GM23338 (cell line): ENCODE data around the gene FOXP1. TPM values are rescaled to one million over a fixed set of nuclear protein-coding genes. Genes with fewer than 3 reads are reported as not detected.

ENCODE experiments used
- ATAC-seq: fragments of 200-7000 bp; cut with Tn5 transposase; 3 replicates; pipeline ENCODE4 v1.9.1; 2020
- DNase-seq: peaks from one replicate; pipeline ENCODE4 v3.0.0-alpha.2; 2015; ENCODE audit warnings: low spot score
- H2AFZ ChIP-seq: fragments of 200-600 bp; sonication (generic); 2 replicates; pipeline ENCODE4 v1.8.0; 2016; ENCODE audit warnings: antibody characterized with exemption, mild to moderate bottlenecking, moderate library complexity
- H3F3A ChIP-seq: fragments of 200-600 bp; sonication (generic); replicated peaks from 2 replicates; pipeline ENCODE4 v1.8.0; 2017; ENCODE audit warnings: antibody characterized with exemption, mixed run types, low read depth
- H3K27ac ChIP-seq: fragments of 200-600 bp; sonication (generic); 2 replicates; pipeline ENCODE4 v1.6.1; 2016; ENCODE audit warnings: low read depth
- H3K27me3 ChIP-seq: fragments of 200-600 bp; sonication (generic); 2 replicates; pipeline ENCODE4 v1.8.0; 2016; ENCODE audit warnings: mild to moderate bottlenecking, mixed run types, moderate library complexity; ENCODE audit not compliant: insufficient read depth
- H3K36me3 ChIP-seq: fragments of 200-600 bp; sonication (generic); 2 replicates; pipeline ENCODE4 v1.8.0; 2016; ENCODE audit warnings: mild to moderate bottlenecking; ENCODE audit not compliant: insufficient read depth
- H3K4me1 ChIP-seq: fragments of 200-600 bp; sonication (generic); 2 replicates; pipeline ENCODE4 v1.8.0; 2016; ENCODE audit warnings: mild to moderate bottlenecking, moderate library complexity; ENCODE audit not compliant: insufficient read depth
- H3K4me2 ChIP-seq: fragments of 200-600 bp; sonication (generic); 2 replicates; pipeline ENCODE4 v1.7.1; 2017; ENCODE audit warnings: mixed run types
- H3K4me3 ChIP-seq: fragments of 200-600 bp; sonication (generic); 2 replicates; pipeline ENCODE4 v1.6.1; 2016; ENCODE audit warnings: mixed run types
- H3K79me2 ChIP-seq: fragments of 200-600 bp; sonication (generic); replicated peaks from 2 replicates; pipeline ENCODE4 v1.8.0; 2017; ENCODE audit warnings: mild to moderate bottlenecking; ENCODE audit not compliant: insufficient read depth
- H3K9me2 ChIP-seq: fragments of 200-600 bp; sonication (generic); 2 replicates; pipeline ENCODE4 v1.8.0; 2017; ENCODE audit not compliant: insufficient read depth
- H4K20me1 ChIP-seq: fragments of 200-600 bp; sonication (generic); replicated peaks from 2 replicates; pipeline ENCODE4 v1.8.0; 2017; ENCODE audit warnings: mild to moderate bottlenecking; ENCODE audit not compliant: insufficient read depth
- H3K27ac Mint-ChIP-seq: 2 replicates; pipeline ENCODE4 v1.8.0; 2020; ENCODE audit warnings: inconsistent platforms, mild to moderate bottlenecking, moderate library complexity, mixed read lengths
- H3K27me3 Mint-ChIP-seq: 3 replicates; pipeline ENCODE4 v1.8.0; 2022; ENCODE audit warnings: low read depth, mild to moderate bottlenecking, moderate library complexity, mixed read lengths, inconsistent platforms; ENCODE audit not compliant: insufficient read depth, poor library complexity
- H3K36me3 Mint-ChIP-seq: 3 replicates; pipeline ENCODE4 v1.8.0; 2021; ENCODE audit warnings: low read depth, mild to moderate bottlenecking, inconsistent platforms, moderate library complexity, mixed read lengths
- H3K4me1 Mint-ChIP-seq: 3 replicates; pipeline ENCODE4 v1.8.0; 2020; ENCODE audit warnings: mild to moderate bottlenecking, inconsistent platforms, mixed read lengths
- H3K4me3 Mint-ChIP-seq: 3 replicates; pipeline ENCODE4 v1.8.0; 2021; ENCODE audit warnings: moderate library complexity, mild to moderate bottlenecking, inconsistent platforms, mixed read lengths
- H3K9me3 Mint-ChIP-seq: 3 replicates; pipeline ENCODE4 v1.8.0; 2020; ENCODE audit warnings: moderate library complexity, mild to moderate bottlenecking, inconsistent platforms, mixed read lengths
- CREB1 ChIP-seq: fragments of 250-450 bp; sonication (Bioruptor Pico); IDR thresholded peaks from 2 replicates; pipeline ENCODE4 v1.5.0; 2020; ENCODE audit warnings: low read depth, mild to moderate bottlenecking, moderate library complexity
- EZH2phosphoT487 ChIP-seq: fragments of 200-600 bp; sonication (generic); IDR thresholded peaks from one replicate; pipeline ENCODE4 v1.8.1; 2018; ENCODE audit warnings: antibody characterized with exemption; ENCODE audit not compliant: unreplicated experiment
- JUNB ChIP-seq: IDR thresholded peaks from one replicate; pipeline ENCODE4 v1.6.1; 2016; ENCODE audit warnings: antibody characterized with exemption; ENCODE audit not compliant: unreplicated experiment
- NANOG ChIP-seq: IDR thresholded peaks from 2 replicates; pipeline ENCODE4 v1.6.1; 2016; ENCODE audit warnings: antibody characterized with exemption, borderline replicate concordance
- POLR2AphosphoS5 ChIP-seq: IDR thresholded peaks from 2 replicates; pipeline ENCODE4 v1.6.1; 2016; ENCODE audit warnings: antibody characterized with exemption, low read depth
- STAT1 ChIP-seq: IDR thresholded peaks from one replicate; pipeline ENCODE4 v1.6.1; 2016; ENCODE audit warnings: antibody characterized with exemption; ENCODE audit not compliant: unreplicated experiment
- ZNF331 ChIP-seq: fragments of 250-450 bp; sonication (Bioruptor Pico); IDR thresholded peaks from 2 replicates; pipeline ENCODE4 v1.5.0; 2020; ENCODE audit warnings: low read depth, mild to moderate bottlenecking, moderate library complexity
- polyA plus RNA-seq: library from polyadenylated mRNA; unstranded; fragments of >200 nt; fragmentation: Nextera tagmentation; extraction: Ambion mirVana; gene quantifications from 2 replicates; pipeline ENCODE4 v1.2.1, GENCODE V29; 2016
- total RNA-seq: library from RNA; depleted of rRNA; stranded (reverse); fragments of >200 nt; shearing (Covaris generic); gene quantifications from 2 replicates; pipeline ENCODE4 v1.2.3, GENCODE V29; 2014
- TF ChIP-seq, protein P1 (sequence below): IDR thresholded peaks from 2 replicates; pipeline ENCODE4 v1.6.1; 2016; ENCODE audit warnings: antibody characterized with exemption
- TF ChIP-seq, protein P2 (sequence below): fragments of 250-450 bp; sonication (Bioruptor Pico); IDR thresholded peaks from 2 replicates; pipeline ENCODE4 v1.5.0; 2020; ENCODE audit warnings: mild to moderate bottlenecking, moderate library complexity

Gene FOXP1
- total and polyA plus RNA-seq, 2 experiments from 2014 or later = 32.9 to 35.5 TPM

DNA sequence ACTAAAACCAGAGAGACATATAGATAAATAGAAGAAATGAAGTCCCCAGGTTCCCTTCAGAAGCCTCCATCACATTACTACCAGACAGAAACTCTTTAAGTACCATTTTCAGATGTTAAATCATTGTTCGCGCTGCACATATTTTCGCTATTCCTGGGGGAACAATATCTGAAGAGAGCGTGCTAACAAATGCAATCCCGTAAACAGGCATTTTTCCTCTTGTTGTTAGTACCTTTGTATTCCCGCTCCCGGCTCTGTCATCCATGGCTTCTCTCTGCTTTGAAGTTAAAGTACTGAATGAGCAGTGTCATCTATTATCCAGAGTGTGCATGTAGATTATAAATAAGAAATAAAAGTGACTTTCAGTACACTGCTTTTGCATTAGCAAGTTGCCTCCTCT, 412.3 kb downstream of the FOXP1 start:
- Histone ChIP-seq H2AFZ (no peak overlapping the region), H3K4me2 (no peak overlapping the region), H3K79me2 (no peaks in the 10 kb centered on the region), H3K27me3 (no peaks in the 10 kb centered on the region), H3K4me3 (no peak overlapping the region), H3K9me2 (no peaks in the 10 kb centered on the region), H3F3A (no peaks in the 10 kb centered on the region), H4K20me1 (no peaks in the 10 kb centered on the region), H3K4me1 (peaks cover 43% of the 10 kb centered on the region), H3K36me3 (no peaks in the 10 kb centered on the region), H3K27ac (no peak overlapping the region)
- 0 out of 2 replicates have a peak overlapping the region, but pooled peaks have one; percentile 33 for H3K27ac Mint-ChIP-seq
- TF ChIP-seq CREB1 (no peak), JUNB (no peak), NANOG (no peak), STAT1 (no peak), ZNF331 (CRISPR knock-in tag) (no peak), EZH2phosphoT487 (no peak), POLR2AphosphoS5 (no peak)
- TF ChIP-seq, protein P1, sequence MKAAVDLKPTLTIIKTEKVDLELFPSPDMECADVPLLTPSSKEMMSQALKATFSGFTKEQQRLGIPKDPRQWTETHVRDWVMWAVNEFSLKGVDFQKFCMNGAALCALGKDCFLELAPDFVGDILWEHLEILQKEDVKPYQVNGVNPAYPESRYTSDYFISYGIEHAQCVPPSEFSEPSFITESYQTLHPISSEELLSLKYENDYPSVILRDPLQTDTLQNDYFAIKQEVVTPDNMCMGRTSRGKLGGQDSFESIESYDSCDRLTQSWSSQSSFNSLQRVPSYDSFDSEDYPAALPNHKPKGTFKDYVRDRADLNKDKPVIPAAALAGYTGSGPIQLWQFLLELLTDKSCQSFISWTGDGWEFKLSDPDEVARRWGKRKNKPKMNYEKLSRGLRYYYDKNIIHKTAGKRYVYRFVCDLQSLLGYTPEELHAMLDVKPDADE = no peak
- TF ChIP-seq, protein P2, sequence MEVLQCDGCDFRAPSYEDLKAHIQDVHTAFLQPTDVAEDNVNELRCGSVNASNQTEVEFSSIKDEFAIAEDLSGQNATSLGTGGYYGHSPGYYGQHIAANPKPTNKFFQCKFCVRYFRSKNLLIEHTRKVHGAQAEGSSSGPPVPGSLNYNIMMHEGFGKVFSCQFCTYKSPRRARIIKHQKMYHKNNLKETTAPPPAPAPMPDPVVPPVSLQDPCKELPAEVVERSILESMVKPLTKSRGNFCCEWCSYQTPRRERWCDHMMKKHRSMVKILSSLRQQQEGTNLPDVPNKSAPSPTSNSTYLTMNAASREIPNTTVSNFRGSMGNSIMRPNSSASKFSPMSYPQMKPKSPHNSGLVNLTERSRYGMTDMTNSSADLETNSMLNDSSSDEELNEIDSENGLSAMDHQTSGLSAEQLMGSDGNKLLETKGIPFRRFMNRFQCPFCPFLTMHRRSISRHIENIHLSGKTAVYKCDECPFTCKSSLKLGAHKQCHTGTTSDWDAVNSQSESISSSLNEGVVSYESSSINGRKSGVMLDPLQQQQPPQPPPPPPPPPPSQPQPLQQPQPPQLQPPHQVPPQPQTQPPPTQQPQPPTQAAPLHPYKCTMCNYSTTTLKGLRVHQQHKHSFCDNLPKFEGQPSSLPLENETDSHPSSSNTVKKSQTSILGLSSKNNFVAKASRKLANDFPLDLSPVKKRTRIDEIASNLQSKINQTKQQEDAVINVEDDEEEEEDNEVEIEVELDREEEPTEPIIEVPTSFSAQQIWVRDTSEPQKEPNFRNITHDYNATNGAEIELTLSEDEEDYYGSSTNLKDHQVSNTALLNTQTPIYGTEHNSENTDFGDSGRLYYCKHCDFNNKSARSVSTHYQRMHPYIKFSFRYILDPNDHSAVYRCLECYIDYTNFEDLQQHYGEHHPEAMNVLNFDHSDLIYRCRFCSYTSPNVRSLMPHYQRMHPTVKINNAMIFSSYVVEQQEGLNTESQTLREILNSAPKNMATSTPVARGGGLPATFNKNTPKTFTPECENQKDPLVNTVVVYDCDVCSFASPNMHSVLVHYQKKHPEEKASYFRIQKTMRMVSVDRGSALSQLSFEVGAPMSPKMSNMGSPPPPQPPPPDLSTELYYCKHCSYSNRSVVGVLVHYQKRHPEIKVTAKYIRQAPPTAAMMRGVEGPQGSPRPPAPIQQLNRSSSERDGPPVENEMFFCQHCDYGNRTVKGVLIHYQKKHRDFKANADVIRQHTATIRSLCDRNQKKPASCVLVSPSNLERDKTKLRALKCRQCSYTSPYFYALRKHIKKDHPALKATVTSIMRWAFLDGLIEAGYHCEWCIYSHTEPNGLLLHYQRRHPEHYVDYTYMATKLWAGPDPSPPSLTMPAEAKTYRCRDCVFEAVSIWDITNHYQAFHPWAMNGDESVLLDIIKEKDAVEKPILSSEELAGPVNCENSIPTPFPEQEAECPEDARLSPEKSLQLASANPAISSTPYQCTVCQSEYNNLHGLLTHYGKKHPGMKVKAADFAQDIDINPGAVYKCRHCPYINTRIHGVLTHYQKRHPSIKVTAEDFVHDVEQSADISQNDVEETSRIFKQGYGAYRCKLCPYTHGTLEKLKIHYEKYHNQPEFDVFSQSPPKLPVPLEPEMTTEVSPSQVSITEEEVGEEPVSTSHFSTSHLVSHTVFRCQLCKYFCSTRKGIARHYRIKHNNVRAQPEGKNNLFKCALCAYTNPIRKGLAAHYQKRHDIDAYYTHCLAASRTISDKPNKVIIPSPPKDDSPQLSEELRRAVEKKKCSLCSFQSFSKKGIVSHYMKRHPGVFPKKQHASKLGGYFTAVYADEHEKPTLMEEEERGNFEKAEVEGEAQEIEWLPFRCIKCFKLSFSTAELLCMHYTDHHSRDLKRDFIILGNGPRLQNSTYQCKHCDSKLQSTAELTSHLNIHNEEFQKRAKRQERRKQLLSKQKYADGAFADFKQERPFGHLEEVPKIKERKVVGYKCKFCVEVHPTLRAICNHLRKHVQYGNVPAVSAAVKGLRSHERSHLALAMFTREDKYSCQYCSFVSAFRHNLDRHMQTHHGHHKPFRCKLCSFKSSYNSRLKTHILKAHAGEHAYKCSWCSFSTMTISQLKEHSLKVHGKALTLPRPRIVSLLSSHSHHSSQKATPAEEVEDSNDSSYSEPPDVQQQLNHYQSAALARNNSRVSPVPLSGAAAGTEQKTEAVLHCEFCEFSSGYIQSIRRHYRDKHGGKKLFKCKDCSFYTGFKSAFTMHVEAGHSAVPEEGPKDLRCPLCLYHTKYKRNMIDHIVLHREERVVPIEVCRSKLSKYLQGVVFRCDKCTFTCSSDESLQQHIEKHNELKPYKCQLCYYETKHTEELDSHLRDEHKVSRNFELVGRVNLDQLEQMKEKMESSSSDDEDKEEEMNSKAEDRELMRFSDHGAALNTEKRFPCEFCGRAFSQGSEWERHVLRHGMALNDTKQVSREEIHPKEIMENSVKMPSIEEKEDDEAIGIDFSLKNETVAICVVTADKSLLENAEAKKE (CRISPR knock-in tag) = no peak
- H3K36me3 Mint-ChIP-seq = no peaks in the 10 kb centered on the region
- ATAC-seq (no peak), DNase-seq (no peak)
- no peak overlapping the region for H3K4me3 Mint-ChIP-seq
- H3K9me3 Mint-ChIP-seq = no peaks in the 10 kb centered on the region
- no peaks in the 10 kb centered on the region for H3K27me3 Mint-ChIP-seq
- H3K4me1 Mint-ChIP-seq = peaks cover 58% of the 10 kb centered on the region
